H9 (cell line): ENCODE data around the gene FANCI. TPM values are rescaled to one million over a fixed set of nuclear protein-coding genes. Genes with fewer than 3 reads are reported as not detected.

Experiments
- DNase-seq: peaks from one replicate; pipeline ENCODE4 v3.0.0-alpha.2; 2017
- H2AFZ ChIP-seq: one replicate; pipeline ENCODE4 v1.6.1; 2013; ENCODE audit warnings: mild to moderate bottlenecking, low read length, control low read depth, moderate library complexity
- H2AK5ac ChIP-seq: 2 replicates; pipeline ENCODE4 v1.6.1; 2013; ENCODE audit warnings: low read length, control low read depth, mixed read lengths; ENCODE audit not compliant: insufficient read length
- H2BK120ac ChIP-seq: one replicate; pipeline ENCODE4 v1.6.1; 2013; ENCODE audit warnings: low read depth, mild to moderate bottlenecking, low read length, control low read depth, inconsistent platforms; ENCODE audit not compliant: poor library complexity, severe bottlenecking
- H2BK12ac ChIP-seq: 2 replicates; pipeline ENCODE4 v1.6.1; 2013; ENCODE audit warnings: low read length, control low read depth, mixed read lengths, low read depth; ENCODE audit not compliant: insufficient read length
- H2BK15ac ChIP-seq: 2 replicates; pipeline ENCODE4 v1.6.1; 2013; ENCODE audit warnings: low read depth, low read length, control low read depth
- H2BK20ac ChIP-seq: one replicate; pipeline ENCODE4 v1.6.1; 2013; ENCODE audit warnings: low read depth, mild to moderate bottlenecking, low read length, control low read depth, inconsistent platforms; ENCODE audit not compliant: poor library complexity, severe bottlenecking
- H2BK5ac ChIP-seq: 2 replicates; pipeline ENCODE4 v1.6.1; 2013; ENCODE audit warnings: low read length, control low read depth, mixed read lengths; ENCODE audit not compliant: insufficient read length
- H3K14ac ChIP-seq: 2 replicates; pipeline ENCODE4 v1.6.1; 2013; ENCODE audit warnings: low read length, control low read depth; ENCODE audit not compliant: insufficient read depth
- H3K18ac ChIP-seq: 2 replicates; pipeline ENCODE4 v1.6.1; 2013; ENCODE audit warnings: low read depth, mild to moderate bottlenecking, mixed read lengths, low read length, control low read depth; ENCODE audit not compliant: insufficient read length
- H3K23ac ChIP-seq: 2 replicates; pipeline ENCODE4 v1.6.1; 2013; ENCODE audit warnings: low read length, control low read depth, mixed read lengths, low read depth; ENCODE audit not compliant: insufficient read length
- H3K23me2 ChIP-seq: 2 replicates; pipeline ENCODE4 v1.6.1; 2013; ENCODE audit warnings: low read depth, mild to moderate bottlenecking, mixed read lengths, low read length, control low read depth; ENCODE audit not compliant: insufficient read length, poor library complexity, severe bottlenecking
- H3K27ac ChIP-seq: 2 replicates; pipeline ENCODE4 v1.5.1; 2013; ENCODE audit warnings: low read length, control low read depth, mixed read lengths, low read depth; ENCODE audit not compliant: insufficient read length
- H3K27me3 ChIP-seq: 2 replicates; pipeline ENCODE4 v1.6.1; 2013; ENCODE audit warnings: low read length, control low read depth, inconsistent platforms; ENCODE audit not compliant: insufficient read depth
- H3K4ac ChIP-seq: 2 replicates; pipeline ENCODE4 v1.6.1; 2013; ENCODE audit warnings: low read depth, mild to moderate bottlenecking, control low read depth, inconsistent platforms, low read length, moderate library complexity
- H3K4me1 ChIP-seq: 2 replicates; pipeline ENCODE4 v1.6.1; 2013; ENCODE audit warnings: low read length, control low read depth, inconsistent platforms; ENCODE audit not compliant: insufficient read depth
- H3K4me2 ChIP-seq: 2 replicates; pipeline ENCODE4 v1.6.1; 2013; ENCODE audit warnings: low read length, control low read depth, mixed read lengths; ENCODE audit not compliant: insufficient read length, insufficient read depth
- H3K56ac ChIP-seq: 2 replicates; pipeline ENCODE4 v1.6.1; 2013; ENCODE audit warnings: low read depth, mild to moderate bottlenecking, mixed read lengths, low read length, control low read depth; ENCODE audit not compliant: insufficient read length
- H3K79me1 ChIP-seq: 2 replicates; pipeline ENCODE4 v1.6.1; 2013; ENCODE audit warnings: low read depth, mild to moderate bottlenecking, moderate library complexity, low read length, control low read depth, inconsistent platforms; ENCODE audit not compliant: insufficient read depth, poor library complexity, severe bottlenecking
- H3K79me2 ChIP-seq: 2 replicates; pipeline ENCODE4 v1.6.1; 2013; ENCODE audit warnings: low read length, control low read depth, inconsistent platforms; ENCODE audit not compliant: insufficient read depth
- H3K9ac ChIP-seq: 2 replicates; pipeline ENCODE4 v1.6.1; 2013; ENCODE audit warnings: low read length, control low read depth, mixed read lengths; ENCODE audit not compliant: insufficient read length; ENCODE audit errors: extremely low read depth
- H3K9me3 ChIP-seq: one replicate; pipeline ENCODE4 v1.6.1; 2013; ENCODE audit warnings: low read depth, low read length, inconsistent platforms; ENCODE audit not compliant: control insufficient read depth
- H3T11ph ChIP-seq: one replicate; pipeline ENCODE4 v1.6.1; 2013; ENCODE audit warnings: mild to moderate bottlenecking, low read length, control low read depth, inconsistent platforms
- H4K20me1 ChIP-seq: one replicate; pipeline ENCODE4 v1.6.1; 2013; ENCODE audit not compliant: control insufficient read depth, insufficient read length, insufficient read depth
- H4K5ac ChIP-seq: 2 replicates; pipeline ENCODE4 v1.6.1; 2013; ENCODE audit warnings: low read depth, mild to moderate bottlenecking, mixed read lengths, low read length, control low read depth; ENCODE audit not compliant: insufficient read length
- H4K8ac ChIP-seq: replicated peaks from 2 replicates; pipeline ENCODE4 v1.6.1; 2013; ENCODE audit warnings: low read length, control low read depth, mixed read lengths, low read depth; ENCODE audit not compliant: insufficient read length
- H4K91ac ChIP-seq: 2 replicates; pipeline ENCODE4 v1.6.1; 2013; ENCODE audit warnings: low read depth, mild to moderate bottlenecking, moderate library complexity, mixed read lengths, low read length, control low read depth; ENCODE audit not compliant: insufficient read length
- H3K27ac Mint-ChIP-seq, 3 experiments: 2 replicates in 2 of 3; 3 replicates in 1 of 3; pipeline ENCODE4 v1.8.0; 2020 to 2021; ENCODE audit warnings: mixed read lengths in 3 of 3, mild to moderate bottlenecking in 1 of 3, moderate library complexity in 1 of 3
- H3K27me3 Mint-ChIP-seq: 2 replicates; pipeline ENCODE4 v1.8.0; 2021; ENCODE audit warnings: low read depth, mild to moderate bottlenecking, moderate library complexity, mixed read lengths
- H3K36me3 Mint-ChIP-seq, 3 experiments: 2 replicates in 2 of 3; 3 replicates in 1 of 3; pipeline ENCODE4 v1.8.0; 2020 to 2021; ENCODE audit warnings: low read depth in 3 of 3, mixed read lengths in 3 of 3; ENCODE audit not compliant: insufficient read depth in 1 of 3
- H3K4me1 Mint-ChIP-seq, 2 experiments: 2 replicates each; pipeline ENCODE4 v1.8.0; 2020; ENCODE audit warnings: mixed read lengths in 2 of 2
- H3K4me3 Mint-ChIP-seq, 2 experiments: 2 replicates in 1 of 2; 3 replicates in 1 of 2; pipeline ENCODE4 v1.8.0; 2020 to 2021; ENCODE audit warnings: mild to moderate bottlenecking in 2 of 2, mixed read lengths in 2 of 2, moderate library complexity in 1 of 2
- H3K9me3 Mint-ChIP-seq, 2 experiments: 2 replicates in 1 of 2; 3 replicates in 1 of 2; pipeline ENCODE4 v1.8.0; 2020; ENCODE audit warnings: mild to moderate bottlenecking in 2 of 2, mixed read lengths in 2 of 2, moderate library complexity in 1 of 2
- WGBS: extraction: QIAGEN DNeasy Blood & Tissue Kit; methylation state at CpG from one replicate; pipeline ENCODE4 v1.1.7; 2013; ENCODE audit warnings: missing lambda C conversion rate, low lambda C conversion rate, mixed read lengths; ENCODE audit not compliant: insufficient read length; ENCODE audit errors: extremely low coverage; 5-methylcytosine and 5-hydroxymethylcytosine counted together
- total RNA-seq: library from RNA; stranded (reverse); gene quantifications from 2 replicates; pipeline ENCODE4 v1.2.1, GENCODE V29; 2021
- TF ChIP-seq, protein P1 (sequence below): fragments of 200-600 bp; sonication (generic); conservative IDR thresholded peaks from 3 replicates; pipeline ENCODE4 v1.8.0; 2021; ENCODE audit warnings: antibody characterized with exemption, mild to moderate bottlenecking

FANCI gene
- total RNA-seq, 1 experiment from 2014 or later: 106 TPM

DNA sequence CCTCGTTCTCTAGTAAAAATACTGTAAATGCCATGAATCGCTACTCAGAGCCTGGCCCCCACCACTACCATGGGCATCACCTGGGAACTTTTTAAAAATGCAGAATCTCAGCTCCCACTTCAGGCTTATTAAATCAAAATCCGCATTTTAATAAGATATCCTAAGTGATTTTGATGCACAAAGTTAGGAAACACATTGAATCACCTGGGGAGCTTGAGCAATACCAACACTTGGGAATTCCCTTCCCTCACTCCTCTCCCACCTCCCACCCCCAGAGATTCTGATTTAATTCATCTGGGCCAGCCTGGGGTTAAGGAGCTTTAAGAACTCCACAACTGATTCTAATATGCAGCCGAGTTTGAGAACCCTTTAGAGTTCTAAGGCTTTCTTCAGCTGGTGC is 49.2 kb upstream of the FANCI start:
- H2BK5ac ChIP-seq: no peak overlapping the region
- Mint-ChIP-seq H3K9me3 (no peaks in the 10 kb centered on the region), H3K4me1 (peaks cover 38 to 41% of the 10 kb centered on the region in 2 experiments), H3K27ac (no peak overlapping the region), H3K36me3 (peaks cover 7 to 21% (median 12%) of the 10 kb centered on the region in 3 experiments; a peak in 5 of 7 replicates), H3K27me3 (no peaks in the 10 kb centered on the region), H3K4me3 (no peak overlapping the region)
- H3K23me2 ChIP-seq: peaks cover 4% of the 10 kb centered on the region
- no peak overlapping the region for H3K56ac ChIP-seq
- H3K18ac ChIP-seq: no peak overlapping the region
- TF ChIP-seq, protein P1, sequence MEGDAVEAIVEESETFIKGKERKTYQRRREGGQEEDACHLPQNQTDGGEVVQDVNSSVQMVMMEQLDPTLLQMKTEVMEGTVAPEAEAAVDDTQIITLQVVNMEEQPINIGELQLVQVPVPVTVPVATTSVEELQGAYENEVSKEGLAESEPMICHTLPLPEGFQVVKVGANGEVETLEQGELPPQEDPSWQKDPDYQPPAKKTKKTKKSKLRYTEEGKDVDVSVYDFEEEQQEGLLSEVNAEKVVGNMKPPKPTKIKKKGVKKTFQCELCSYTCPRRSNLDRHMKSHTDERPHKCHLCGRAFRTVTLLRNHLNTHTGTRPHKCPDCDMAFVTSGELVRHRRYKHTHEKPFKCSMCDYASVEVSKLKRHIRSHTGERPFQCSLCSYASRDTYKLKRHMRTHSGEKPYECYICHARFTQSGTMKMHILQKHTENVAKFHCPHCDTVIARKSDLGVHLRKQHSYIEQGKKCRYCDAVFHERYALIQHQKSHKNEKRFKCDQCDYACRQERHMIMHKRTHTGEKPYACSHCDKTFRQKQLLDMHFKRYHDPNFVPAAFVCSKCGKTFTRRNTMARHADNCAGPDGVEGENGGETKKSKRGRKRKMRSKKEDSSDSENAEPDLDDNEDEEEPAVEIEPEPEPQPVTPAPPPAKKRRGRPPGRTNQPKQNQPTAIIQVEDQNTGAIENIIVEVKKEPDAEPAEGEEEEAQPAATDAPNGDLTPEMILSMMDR: no peak
- no peak overlapping the region for H3K27ac ChIP-seq
- H2AK5ac ChIP-seq: no peak overlapping the region
- H3K23ac ChIP-seq: no peak overlapping the region
- no peak overlapping the region for H3K4ac ChIP-seq
- no peak overlapping the region for H3K4me2 ChIP-seq
- H2BK15ac ChIP-seq: no peak overlapping the region
- H3K79me1 ChIP-seq: no peaks in the 10 kb centered on the region
- H2BK12ac ChIP-seq: no peak overlapping the region
- no CpG with 5 or more reads among the region's 4 CpGs for WGBS
- H2AFZ ChIP-seq: no peak overlapping the region
- no peaks in the 10 kb centered on the region for H4K20me1 ChIP-seq
- no peaks in the 10 kb centered on the region for H3K9me3 ChIP-seq
- H2BK120ac ChIP-seq: no peak overlapping the region
- no peak for DNase-seq
- no peak overlapping the region for H3T11ph ChIP-seq
- H3K27me3 ChIP-seq: no peaks in the 10 kb centered on the region
- no peak overlapping the region for H4K8ac ChIP-seq
- H2BK20ac ChIP-seq: no peak overlapping the region
- H3K79me2 ChIP-seq: no peaks in the 10 kb centered on the region
- no peak overlapping the region for H3K9ac ChIP-seq
- no peak overlapping the region for H4K5ac ChIP-seq
- H3K4me1 ChIP-seq: peaks cover 7% of the 10 kb centered on the region
- no peak overlapping the region for H3K14ac ChIP-seq
- no peak overlapping the region for H4K91ac ChIP-seq
